K562 (cell line): ENCODE measurements around the gene DNAJB14. TPM values are rescaled to one million over a fixed set of nuclear protein-coding genes. Genes with fewer than 3 reads are reported as not detected.

Source experiments
- CBX3 ChIP-seq, 2 experiments: IDR thresholded peaks; 1 replicate in 1 of 2; 2 replicates in 1 of 2; pipeline ENCODE4 v1.6.1; 2012; ENCODE audit warnings: inconsistent platforms in 2 of 2, low read length in 2 of 2, borderline replicate concordance in 1 of 2, control low read depth in 1 of 2
- EHMT2 ChIP-seq: fragments of 450-650 bp; IDR thresholded peaks from 2 replicates; pipeline ENCODE4 v1.6.1; 2018; ENCODE audit warnings: antibody characterized with exemption
- ELF1 ChIP-seq: fragments of 200-800 bp; sonication (Bioruptor generic); IDR thresholded peaks from 2 replicates; pipeline ENCODE4 v1.6.1; 2016; ENCODE audit warnings: missing genetic modification characterization, missing compliant biosample characterization
- FOSL1 ChIP-seq: fragments of 200-800 bp; sonication (Bioruptor generic); conservative IDR thresholded peaks from 2 replicates; pipeline ENCODE4 v1.6.1; 2016; ENCODE audit warnings: missing genetic modification characterization, missing compliant biosample characterization
- GATA2 ChIP-seq: sonication (generic); formaldehyde crosslinking; IDR thresholded peaks from 2 replicates; pipeline ENCODE4 v1.4.0; 2020; ENCODE audit warnings: mild to moderate bottlenecking, missing genetic modification reagents
- GTF2F1 ChIP-seq: IDR thresholded peaks from 2 replicates; pipeline ENCODE4 v1.6.1; 2011; ENCODE audit warnings: low read depth, low read length, improper control_type of control experiment
- HLTF ChIP-seq: fragments of 450-650 bp; IDR thresholded peaks from 2 replicates; pipeline ENCODE4 v1.6.1; 2016
- MCM2 ChIP-seq: fragments of 450-650 bp; IDR thresholded peaks from 2 replicates; pipeline ENCODE4 v1.6.1; 2017; ENCODE audit warnings: low read depth, mild to moderate bottlenecking
- NR3C1 ChIP-seq: sonication (generic); formaldehyde crosslinking; IDR thresholded peaks from 2 replicates; pipeline ENCODE4 v1.8.1; 2022; ENCODE audit warnings: missing genetic modification reagents
- POLR2G ChIP-seq: fragments of 200-400 bp; formaldehyde crosslinking; IDR thresholded peaks from 2 replicates; pipeline ENCODE4 v1.6.1; 2017; ENCODE audit warnings: low read depth, mild to moderate bottlenecking, antibody characterized with exemption, low read length, moderate library complexity
- RFX5 ChIP-seq: IDR thresholded peaks from 2 replicates; pipeline ENCODE4 v1.6.1; 2011; ENCODE audit warnings: low read depth, mild to moderate bottlenecking, improper control_type of control experiment, low read length
- SRSF1 ChIP-seq: fragments of 200-400 bp; formaldehyde crosslinking; IDR thresholded peaks from 2 replicates; pipeline ENCODE4 v1.6.1; 2017; ENCODE audit warnings: mild to moderate bottlenecking, low read depth, low read length, moderate library complexity
- TCF7 ChIP-seq: sonication (generic); IDR thresholded peaks from 2 replicates; pipeline ENCODE4 v1.6.1; 2016; ENCODE audit warnings: antibody characterized with exemption, borderline replicate concordance
- ZFPM2 ChIP-seq: fragments of 250-450 bp; sonication (Bioruptor Pico); IDR thresholded peaks from 2 replicates; pipeline ENCODE4 v1.5.1; 2022; ENCODE audit warnings: mild to moderate bottlenecking
- ZZZ3 ChIP-seq: fragments of 450-650 bp; IDR thresholded peaks from 2 replicates; pipeline ENCODE4 v1.6.1; 2016; ENCODE audit warnings: antibody characterized with exemption, mild to moderate bottlenecking, moderate library complexity
- polyA plus RNA-seq, 8 experiments: library from polyadenylated mRNA; depleted of rRNA in 4 of 8; stranded (reverse) in 5 of 8; unstranded in 3 of 8; fragments of >200 nt; fragmentation: Nextera tagmentation in 2 of 8; fragmentation: Illumina TruSeq in 1 of 8; extraction: Ambion mirVana in 2 of 8; extraction: Trizol in 1 of 8; gene quantifications; 2 replicates each; pipeline versions ENCODE4 v1.2.1 to v1.2.3, GENCODE V29; 2011 to 2014; ENCODE audit warnings: inconsistent platforms in 1 of 8, missing spikeins in 1 of 8
- total RNA-seq, 7 experiments: library from RNA; depleted of rRNA in 6 of 7; stranded (reverse); fragments of >200 nt in 6 of 7; fragmentation: Illumina TruSeq in 2 of 7; extraction: Trizol in 2 of 7; gene quantifications; 2 replicates each; pipeline versions ENCODE4 v1.2.1 to v1.2.3, GENCODE V29; 2011 to 2021; ENCODE audit warnings: low replicate concordance in 1 of 7
- TF ChIP-seq, protein P1 (sequence below): fragments of 200-800 bp; sonication (Bioruptor generic); IDR thresholded peaks from 2 replicates; pipeline ENCODE4 v1.6.1; 2017; ENCODE audit warnings: missing genetic modification characterization, missing compliant biosample characterization
- TF ChIP-seq, protein P2 (sequence below): sonication (generic); formaldehyde crosslinking; IDR thresholded peaks from 2 replicates; pipeline ENCODE4 v1.8.1; 2023; ENCODE audit warnings: mild to moderate bottlenecking, missing genetic modification reagents
- TF ChIP-seq, protein P3 (sequence below), 3 experiments: fragments of 200-800 bp in 1 of 3; sonication (Bioruptor generic) in 1 of 3; sonication (generic) in 1 of 3; formaldehyde crosslinking in 1 of 3; IDR thresholded peaks; 2 replicates each; pipeline versions ENCODE4 v1.6.1 to v1.8.0; 2016 to 2022; ENCODE audit warnings: mild to moderate bottlenecking in 2 of 3, missing compliant biosample characterization in 2 of 3, missing genetic modification characterization in 2 of 3, missing genetic modification reagents in 1 of 3
- TF ChIP-seq, protein P4 (sequence below): fragments of 250-450 bp; sonication (Bioruptor Pico); IDR thresholded peaks from 2 replicates; pipeline ENCODE4 v1.8.0; 2022; ENCODE audit warnings: moderate library complexity, mild to moderate bottlenecking, inconsistent platforms

DNAJB14 gene
- total and polyA plus RNA-seq, 9 of the 15 experiments (the other 6 are each of a cell fraction or from before 2014, with no cell fraction given), result 5.5 to 28.0 (median 12.7) TPM

DNA sequence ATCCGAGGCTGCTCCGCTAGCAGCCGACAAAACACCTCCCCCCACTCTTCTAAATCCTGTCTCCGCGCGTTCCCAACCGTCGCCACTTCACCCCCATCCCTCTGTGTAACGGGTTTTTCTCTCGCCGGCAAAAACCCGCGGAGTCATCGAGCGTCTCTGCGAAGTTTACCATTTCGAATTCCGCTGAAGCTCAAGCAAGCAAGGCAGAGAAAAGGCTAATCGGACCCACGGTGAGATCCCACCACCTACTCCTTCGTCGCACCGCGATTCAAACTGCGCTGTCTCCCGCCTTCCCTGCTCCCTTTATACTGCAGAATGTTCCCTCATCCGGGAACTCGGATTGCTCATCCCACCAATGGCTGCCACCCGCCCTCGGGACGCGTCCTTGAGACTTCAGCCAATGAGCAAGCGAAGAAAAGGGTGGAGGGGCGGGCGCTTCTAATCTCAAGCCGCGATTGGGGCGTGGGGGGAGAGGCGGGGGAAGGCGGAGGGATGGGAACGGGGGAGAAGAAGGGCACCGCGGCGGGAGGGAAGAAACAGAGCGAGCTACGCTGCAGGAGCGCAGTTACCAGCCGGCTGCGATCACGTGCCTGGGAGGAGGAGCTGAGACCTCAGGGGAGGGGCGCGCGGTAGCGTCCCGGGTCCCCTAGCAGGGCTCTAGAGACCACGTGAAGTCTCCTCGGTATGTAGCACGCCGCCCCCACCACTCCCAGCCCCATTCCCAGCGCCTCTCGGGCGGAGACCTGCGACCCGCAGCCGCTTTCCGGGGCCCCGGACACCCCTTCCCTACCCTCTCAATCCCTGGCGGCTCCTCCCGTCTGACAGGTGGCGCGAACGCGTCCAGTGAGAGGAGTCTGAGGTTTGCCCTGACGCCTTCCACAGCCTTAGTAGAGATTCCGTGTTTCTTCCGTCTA lies 3.8 kb upstream of the DNAJB14 start, which contains the start of gene H2AZ1 (continued):
- TF ChIP-seq, protein P1, sequence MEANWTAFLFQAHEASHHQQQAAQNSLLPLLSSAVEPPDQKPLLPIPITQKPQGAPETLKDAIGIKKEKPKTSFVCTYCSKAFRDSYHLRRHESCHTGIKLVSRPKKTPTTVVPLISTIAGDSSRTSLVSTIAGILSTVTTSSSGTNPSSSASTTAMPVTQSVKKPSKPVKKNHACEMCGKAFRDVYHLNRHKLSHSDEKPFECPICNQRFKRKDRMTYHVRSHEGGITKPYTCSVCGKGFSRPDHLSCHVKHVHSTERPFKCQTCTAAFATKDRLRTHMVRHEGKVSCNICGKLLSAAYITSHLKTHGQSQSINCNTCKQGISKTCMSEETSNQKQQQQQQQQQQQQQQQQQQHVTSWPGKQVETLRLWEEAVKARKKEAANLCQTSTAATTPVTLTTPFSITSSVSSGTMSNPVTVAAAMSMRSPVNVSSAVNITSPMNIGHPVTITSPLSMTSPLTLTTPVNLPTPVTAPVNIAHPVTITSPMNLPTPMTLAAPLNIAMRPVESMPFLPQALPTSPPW, result peak; percentile 98
- peak; percentile 41 for TF ChIP-seq FOSL1 (tag)
- no peak for TF ChIP-seq MCM2
- TF ChIP-seq, protein P2, sequence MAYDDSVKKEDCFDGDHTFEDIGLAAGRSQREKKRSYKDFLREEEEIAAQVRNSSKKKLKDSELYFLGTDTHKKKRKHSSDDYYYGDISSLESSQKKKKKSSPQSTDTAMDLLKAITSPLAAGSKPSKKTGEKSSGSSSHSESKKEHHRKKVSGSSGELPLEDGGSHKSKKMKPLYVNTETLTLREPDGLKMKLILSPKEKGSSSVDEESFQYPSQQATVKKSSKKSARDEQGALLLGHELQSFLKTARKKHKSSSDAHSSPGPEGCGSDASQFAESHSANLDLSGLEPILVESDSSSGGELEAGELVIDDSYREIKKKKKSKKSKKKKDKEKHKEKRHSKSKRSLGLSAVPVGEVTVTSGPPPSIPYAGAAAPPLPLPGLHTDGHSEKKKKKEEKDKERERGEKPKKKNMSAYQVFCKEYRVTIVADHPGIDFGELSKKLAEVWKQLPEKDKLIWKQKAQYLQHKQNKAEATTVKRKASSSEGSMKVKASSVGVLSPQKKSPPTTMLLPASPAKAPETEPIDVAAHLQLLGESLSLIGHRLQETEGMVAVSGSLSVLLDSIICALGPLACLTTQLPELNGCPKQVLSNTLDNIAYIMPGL (CRISPR knock-in tag), result 0 out of 2 replicates have a peak, but pooled peaks have one; percentile 84
- TF ChIP-seq ZZZ3, result 0 out of 2 replicates have a peak, but pooled peaks have one; percentile 24
- TF ChIP-seq, protein P3, sequence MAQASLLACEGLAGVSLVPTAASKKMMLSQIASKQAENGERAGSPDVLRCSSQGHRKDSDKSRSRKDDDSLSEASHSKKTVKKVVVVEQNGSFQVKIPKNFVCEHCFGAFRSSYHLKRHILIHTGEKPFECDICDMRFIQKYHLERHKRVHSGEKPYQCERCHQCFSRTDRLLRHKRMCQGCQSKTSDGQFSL (CRISPR knock-in tag; IDR thresholded peaks at IDR 0.05), result peak; percentile 61; the same call in 1 of the 2 replicates
- TF ChIP-seq, protein P3 (tag; IDR thresholded peaks at IDR 0.05), result no peak
- TF ChIP-seq, protein P4, sequence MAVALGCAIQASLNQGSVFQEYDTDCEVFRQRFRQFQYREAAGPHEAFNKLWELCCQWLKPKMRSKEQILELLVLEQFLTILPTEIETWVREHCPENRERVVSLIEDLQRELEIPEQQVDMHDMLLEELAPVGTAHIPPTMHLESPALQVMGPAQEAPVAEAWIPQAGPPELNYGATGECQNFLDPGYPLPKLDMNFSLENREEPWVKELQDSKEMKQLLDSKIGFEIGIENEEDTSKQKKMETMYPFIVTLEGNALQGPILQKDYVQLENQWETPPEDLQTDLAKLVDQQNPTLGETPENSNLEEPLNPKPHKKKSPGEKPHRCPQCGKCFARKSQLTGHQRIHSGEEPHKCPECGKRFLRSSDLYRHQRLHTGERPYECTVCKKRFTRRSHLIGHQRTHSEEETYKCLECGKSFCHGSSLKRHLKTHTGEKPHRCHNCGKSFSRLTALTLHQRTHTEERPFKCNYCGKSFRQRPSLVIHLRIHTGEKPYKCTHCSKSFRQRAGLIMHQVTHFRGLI, result no peak
- TF ChIP-seq RFX5, result 0 out of 2 replicates have a peak, but pooled peaks have one; percentile 53
- peak; percentile 94 for TF ChIP-seq GTF2F1
- no peak for TF ChIP-seq GATA2 (CRISPR knock-in tag)
- no peak for TF ChIP-seq TCF7
- 0 out of 2 replicates have a peak, but pooled peaks have one; percentile 52 for TF ChIP-seq HLTF
- TF ChIP-seq SRSF1, result no peak
- TF ChIP-seq POLR2G, result peak; percentile 99
- peak in 1 of 2 experiments; percentile 58; a peak in 1 of 3 replicates for TF ChIP-seq CBX3 (IDR thresholded peaks at IDR 0.05; ENCODE audit: borderline replicate concordance in 1 of 2, low read length in 2 of 2)
- TF ChIP-seq ZFPM2 (CRISPR knock-in tag), result 0 out of 2 replicates have a peak, but pooled peaks have one; percentile 35
- 0 out of 2 replicates have a peak, but pooled peaks have one; percentile 9 for TF ChIP-seq ELF1 (tag)
- no peak for TF ChIP-seq EHMT2
- no peak for TF ChIP-seq NR3C1
